ENCODE measurements around the gene CCDC17.

The CCDC17 gene

DNA sequence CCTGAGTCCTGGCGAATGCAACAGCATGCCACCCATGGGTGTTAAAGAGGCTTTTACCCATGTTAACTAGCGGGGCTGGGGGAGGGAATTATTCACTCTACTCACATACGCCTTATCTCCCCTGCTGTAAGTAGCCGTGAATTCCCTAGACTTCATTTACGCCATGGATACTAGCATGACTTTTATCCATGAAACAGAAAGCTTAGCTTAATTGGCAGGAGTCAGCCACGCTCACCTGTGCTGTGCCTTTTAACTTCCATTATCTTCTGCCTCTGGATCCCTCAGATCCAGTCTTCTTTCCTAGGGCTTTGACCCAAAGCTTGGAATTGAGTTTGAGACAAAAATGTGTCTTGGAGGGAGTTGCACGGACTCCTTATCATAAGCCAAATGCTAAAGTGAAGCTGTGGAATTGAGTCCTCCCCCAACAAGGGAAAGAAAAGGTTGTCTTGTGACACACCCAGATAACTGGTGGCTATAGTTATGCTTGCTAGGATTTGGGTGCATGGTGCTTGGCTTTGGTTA is 49.7 kb downstream of the CCDC17 start:
- TF ChIP-seq, protein P1, sequence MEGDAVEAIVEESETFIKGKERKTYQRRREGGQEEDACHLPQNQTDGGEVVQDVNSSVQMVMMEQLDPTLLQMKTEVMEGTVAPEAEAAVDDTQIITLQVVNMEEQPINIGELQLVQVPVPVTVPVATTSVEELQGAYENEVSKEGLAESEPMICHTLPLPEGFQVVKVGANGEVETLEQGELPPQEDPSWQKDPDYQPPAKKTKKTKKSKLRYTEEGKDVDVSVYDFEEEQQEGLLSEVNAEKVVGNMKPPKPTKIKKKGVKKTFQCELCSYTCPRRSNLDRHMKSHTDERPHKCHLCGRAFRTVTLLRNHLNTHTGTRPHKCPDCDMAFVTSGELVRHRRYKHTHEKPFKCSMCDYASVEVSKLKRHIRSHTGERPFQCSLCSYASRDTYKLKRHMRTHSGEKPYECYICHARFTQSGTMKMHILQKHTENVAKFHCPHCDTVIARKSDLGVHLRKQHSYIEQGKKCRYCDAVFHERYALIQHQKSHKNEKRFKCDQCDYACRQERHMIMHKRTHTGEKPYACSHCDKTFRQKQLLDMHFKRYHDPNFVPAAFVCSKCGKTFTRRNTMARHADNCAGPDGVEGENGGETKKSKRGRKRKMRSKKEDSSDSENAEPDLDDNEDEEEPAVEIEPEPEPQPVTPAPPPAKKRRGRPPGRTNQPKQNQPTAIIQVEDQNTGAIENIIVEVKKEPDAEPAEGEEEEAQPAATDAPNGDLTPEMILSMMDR (IDR thresholded peaks at IDR 0.05; ENCODE audit: low read length) = no peak
- no peak for TF ChIP-seq EZH2 (IDR thresholded peaks at IDR 0.05; ENCODE audit: borderline replicate concordance, low read length)
- H3K9me3 ChIP-seq (ENCODE audit: low read length) = no peaks in the 10 kb centered on the region
- H3K9ac ChIP-seq (ENCODE audit: low read length) = no peak overlapping the region
- no peaks in the 10 kb centered on the region for H3K79me2 ChIP-seq (ENCODE audit: insufficient read depth, low read length)
- H3K4me1 ChIP-seq (ENCODE audit: insufficient read depth, low read length, severe bottlenecking) = no peaks in the 10 kb centered on the region
- H3K36me3 ChIP-seq (ENCODE audit: insufficient read depth, low read length) = peaks cover 25% of the 10 kb centered on the region; the same call in 1 of the 2 replicates
- no peak overlapping the region for H3K4me2 ChIP-seq (ENCODE audit: low read length)
- no peaks in the 10 kb centered on the region for H4K20me1 ChIP-seq (ENCODE audit: insufficient read depth, low read length)
- H3F3A ChIP-seq (ENCODE audit: insufficient read depth, low read length) = no peaks in the 10 kb centered on the region
- H3K9me2 ChIP-seq (ENCODE audit: low read depth, low read length) = no peaks in the 10 kb centered on the region
- H3K27ac ChIP-seq (ENCODE audit: low read depth, low read length, poor library complexity, severe bottlenecking) = no peak overlapping the region
- no peak overlapping the region for H3K4me3 ChIP-seq (ENCODE audit: low read depth, low read length, poor library complexity, severe bottlenecking)
- H3K27me3 ChIP-seq (ENCODE audit: insufficient read depth, low read length) = no peaks in the 10 kb centered on the region
- H2AFZ ChIP-seq (ENCODE audit: low read length) = no peak overlapping the region

DNA sequence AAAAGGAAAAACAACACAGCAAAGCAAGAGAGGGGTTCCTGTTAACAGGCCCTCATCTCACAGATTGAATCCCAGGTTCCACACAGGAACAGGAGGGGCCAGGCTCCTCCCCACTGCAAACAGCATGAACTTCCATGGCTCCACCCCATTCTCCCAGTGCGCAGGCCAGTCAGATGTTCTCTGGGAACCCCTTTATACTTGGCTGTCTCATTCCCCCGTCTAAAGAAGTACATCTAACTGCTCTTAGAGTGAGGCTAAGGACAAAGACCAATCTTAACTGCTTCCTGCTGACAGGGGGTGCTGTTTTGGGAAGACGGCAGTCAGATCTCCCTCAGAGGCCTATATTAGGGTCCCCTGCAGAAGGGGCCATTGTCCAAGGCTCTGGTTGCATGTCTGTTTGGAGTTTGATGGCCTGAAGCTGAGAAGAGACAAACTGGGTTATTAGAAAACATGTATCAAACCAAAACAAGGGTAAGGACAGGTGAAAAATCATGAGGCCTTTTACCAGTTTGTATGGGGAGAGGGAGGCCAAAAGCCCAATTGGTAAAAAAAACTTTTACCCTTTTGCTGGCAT is 50.5 kb downstream of the CCDC17 start:
- no peak overlapping the region for H3K27ac ChIP-seq (ENCODE audit: low read depth, low read length, poor library complexity, severe bottlenecking)
- no peak overlapping the region for H3K9ac ChIP-seq (ENCODE audit: low read length)
- H3F3A ChIP-seq (ENCODE audit: insufficient read depth, low read length) = no peaks in the 10 kb centered on the region
- H3K27me3 ChIP-seq (ENCODE audit: insufficient read depth, low read length) = no peaks in the 10 kb centered on the region
- no peaks in the 10 kb centered on the region for H3K9me3 ChIP-seq (ENCODE audit: low read length)
- no peaks in the 10 kb centered on the region for H3K9me2 ChIP-seq (ENCODE audit: low read depth, low read length)
- H3K4me1 ChIP-seq (ENCODE audit: insufficient read depth, low read length, severe bottlenecking) = no peaks in the 10 kb centered on the region
- peaks cover 33% of the 10 kb centered on the region; the same call in 1 of the 2 replicates for H3K36me3 ChIP-seq (ENCODE audit: insufficient read depth, low read length)
- H3K4me3 ChIP-seq (ENCODE audit: low read depth, low read length, poor library complexity, severe bottlenecking) = no peak overlapping the region
- H3K4me2 ChIP-seq (ENCODE audit: low read length) = no peak overlapping the region
- no peaks in the 10 kb centered on the region for H3K79me2 ChIP-seq (ENCODE audit: insufficient read depth, low read length)
- no peak overlapping the region for H2AFZ ChIP-seq (ENCODE audit: low read length)
- no peaks in the 10 kb centered on the region for H4K20me1 ChIP-seq (ENCODE audit: insufficient read depth, low read length)
- no peak for TF ChIP-seq EZH2 (IDR thresholded peaks at IDR 0.05; ENCODE audit: borderline replicate concordance, low read length)
- TF ChIP-seq, protein P1 (IDR thresholded peaks at IDR 0.05; ENCODE audit: low read length) = no peak

DNA sequence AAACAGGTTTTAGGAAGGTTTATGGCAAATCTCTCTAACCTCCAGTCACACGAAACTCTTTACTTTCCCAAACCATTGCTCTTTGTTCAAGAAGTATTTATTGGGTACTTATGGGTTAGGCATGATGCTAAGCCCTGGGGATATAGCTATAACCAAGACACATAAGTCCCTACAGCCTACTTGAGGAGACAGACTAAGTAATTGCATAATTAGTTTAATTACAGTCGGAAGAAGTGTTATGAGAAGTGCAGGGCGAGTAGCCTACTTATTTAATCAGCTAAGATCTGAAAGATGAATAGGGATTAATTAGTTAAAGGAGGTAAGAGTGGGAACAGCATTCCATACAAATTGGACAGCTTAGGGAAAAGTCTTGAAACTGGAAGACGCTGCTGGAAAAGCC is 53.2 kb downstream of the CCDC17 start:
- Histone ChIP-seq H3F3A (ENCODE audit: insufficient read depth, low read length) (no peaks in the 10 kb centered on the region), H2AFZ (ENCODE audit: low read length) (no peak overlapping the region), H3K27ac (ENCODE audit: low read depth, low read length, poor library complexity, severe bottlenecking) (no peak overlapping the region), H4K20me1 (ENCODE audit: insufficient read depth, low read length) (no peaks in the 10 kb centered on the region), H3K9ac (ENCODE audit: low read length) (no peak overlapping the region), H3K9me2 (ENCODE audit: low read depth, low read length) (no peaks in the 10 kb centered on the region), H3K4me1 (ENCODE audit: insufficient read depth, low read length, severe bottlenecking) (no peaks in the 10 kb centered on the region), H3K4me3 (ENCODE audit: low read depth, low read length, poor library complexity, severe bottlenecking) (no peak overlapping the region), H3K9me3 (ENCODE audit: low read length) (no peaks in the 10 kb centered on the region), H3K36me3 (ENCODE audit: insufficient read depth, low read length) (peaks cover 60% of the 10 kb centered on the region), H3K27me3 (ENCODE audit: insufficient read depth, low read length) (no peaks in the 10 kb centered on the region), H3K79me2 (ENCODE audit: insufficient read depth, low read length) (no peaks in the 10 kb centered on the region), H3K4me2 (ENCODE audit: low read length) (no peak overlapping the region)
- TF ChIP-seq, protein P1 (IDR thresholded peaks at IDR 0.05; ENCODE audit: low read length) = no peak
- no peak for TF ChIP-seq EZH2 (IDR thresholded peaks at IDR 0.05; ENCODE audit: borderline replicate concordance, low read length)
